Ramos (cell line): ENCODE measurements around the gene DOCK4.

Source experiments
- in situ Hi-C: fragments of 300-500 bp; cut with MboI; formaldehyde crosslinking; loops from one replicate; pipeline ENCODE4 v1.14.3; 2022; ENCODE audit warnings: low sequenced_read_pairs; ENCODE audit not compliant: unreplicated experiment

Gene DOCK4

DNA sequence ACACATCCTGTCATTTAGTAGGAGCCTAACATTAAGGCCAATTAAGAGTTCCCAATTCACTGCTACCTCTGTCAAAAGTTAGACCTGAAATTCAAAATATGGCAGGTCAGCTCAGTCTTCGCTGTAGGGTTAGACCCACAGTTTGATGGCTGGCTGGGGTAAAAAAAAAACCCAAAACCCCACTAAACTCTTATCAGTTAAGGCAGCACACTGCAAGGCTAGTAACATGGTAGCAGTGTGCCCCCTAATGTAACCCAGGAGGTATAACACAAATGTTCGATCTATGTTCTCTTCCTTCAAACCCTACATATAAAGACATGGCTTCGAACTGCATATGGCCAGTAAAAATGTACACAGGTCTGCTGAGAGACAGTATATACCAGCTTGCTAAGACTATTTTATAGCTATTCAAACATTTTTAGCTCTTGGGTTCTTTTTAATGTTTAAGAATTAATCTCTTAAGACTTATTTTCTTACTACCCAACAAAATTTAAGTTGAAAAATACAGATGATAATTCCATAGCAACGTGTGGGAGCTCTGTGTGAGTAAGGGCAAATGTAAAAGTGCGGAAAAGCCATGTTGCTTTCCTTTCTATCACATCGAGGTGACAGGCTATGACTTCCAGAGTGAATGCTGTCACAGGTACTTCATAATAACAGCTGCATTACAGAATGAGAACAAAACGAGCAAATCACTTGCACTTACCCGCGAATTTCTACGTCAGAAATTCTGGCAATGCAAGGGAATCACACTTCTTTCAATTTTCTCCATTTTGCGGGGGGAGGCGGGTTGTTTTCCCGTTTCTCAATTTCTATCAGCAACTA lies 475.5 kb downstream of the DOCK4 start:
- in situ Hi-C loops, result loop anchor here (10.0 kb wide), 1 partner anchor 636 kb away; the partner anchor contains the start of gene LRRN3

DNA sequence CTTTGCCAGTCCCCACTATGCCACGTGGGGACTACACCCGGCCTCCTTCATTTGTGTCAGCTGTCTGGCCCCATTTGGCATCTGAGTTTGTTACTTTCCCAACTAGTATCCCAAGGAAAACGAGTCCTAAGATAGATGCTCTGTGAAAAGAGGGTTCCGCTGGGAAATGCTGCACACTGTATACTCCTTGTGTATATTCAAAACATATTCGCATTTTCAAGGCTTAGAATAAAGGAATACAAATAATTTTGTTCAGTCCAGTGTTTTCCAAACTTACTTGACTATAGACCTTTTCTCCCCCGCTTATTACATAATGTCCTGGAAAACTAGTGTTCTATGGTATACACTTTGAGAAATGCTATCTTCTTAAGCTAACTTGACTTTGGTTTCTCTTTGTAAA lies 476.1 kb downstream of the DOCK4 start:
- in situ Hi-C loops, result loop anchor here (10.0 kb wide), 1 partner anchor 635 kb away; the partner anchor contains the start of gene LRRN3

DNA sequence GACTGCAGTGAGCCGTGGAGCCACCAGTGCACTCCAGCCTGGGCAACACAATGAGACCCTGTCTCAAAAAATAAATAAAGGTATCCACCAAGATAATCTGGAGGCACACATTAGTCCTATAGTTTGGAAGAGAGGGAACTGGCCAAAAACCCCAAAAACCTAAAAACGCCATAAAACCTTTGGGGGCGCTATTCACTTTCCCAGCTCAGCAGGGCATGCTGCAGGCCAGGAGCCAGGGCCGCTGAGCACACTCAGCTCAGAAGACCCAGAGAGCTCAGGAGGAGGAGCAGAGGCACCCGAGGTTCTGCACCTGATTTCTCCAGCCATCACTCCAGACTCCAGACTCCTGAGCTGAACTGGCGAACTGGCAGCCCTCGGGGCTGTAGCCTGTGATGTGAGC lies 476.7 kb downstream of the DOCK4 start:
- in situ Hi-C loops, result no loop called here

DNA sequence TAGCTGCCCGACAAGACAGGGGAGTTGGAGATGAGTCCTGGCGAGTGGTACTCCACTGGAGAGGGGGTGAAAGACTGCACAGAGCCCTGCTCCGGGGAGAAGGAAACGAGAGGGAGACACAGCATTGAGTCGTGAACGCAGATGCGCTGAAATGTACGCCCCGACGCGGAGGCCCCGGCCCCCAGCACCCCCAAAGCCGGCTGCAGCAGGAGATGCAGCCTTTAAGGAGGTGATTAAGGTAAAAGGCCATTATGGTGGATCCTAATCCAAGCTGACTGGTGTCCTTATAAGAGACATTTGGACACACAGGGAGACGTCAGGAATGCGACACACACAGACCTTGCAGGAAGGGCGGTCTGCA lies 477.6 kb downstream of the DOCK4 start:
- in situ Hi-C loops, result no loop called here

DNA sequence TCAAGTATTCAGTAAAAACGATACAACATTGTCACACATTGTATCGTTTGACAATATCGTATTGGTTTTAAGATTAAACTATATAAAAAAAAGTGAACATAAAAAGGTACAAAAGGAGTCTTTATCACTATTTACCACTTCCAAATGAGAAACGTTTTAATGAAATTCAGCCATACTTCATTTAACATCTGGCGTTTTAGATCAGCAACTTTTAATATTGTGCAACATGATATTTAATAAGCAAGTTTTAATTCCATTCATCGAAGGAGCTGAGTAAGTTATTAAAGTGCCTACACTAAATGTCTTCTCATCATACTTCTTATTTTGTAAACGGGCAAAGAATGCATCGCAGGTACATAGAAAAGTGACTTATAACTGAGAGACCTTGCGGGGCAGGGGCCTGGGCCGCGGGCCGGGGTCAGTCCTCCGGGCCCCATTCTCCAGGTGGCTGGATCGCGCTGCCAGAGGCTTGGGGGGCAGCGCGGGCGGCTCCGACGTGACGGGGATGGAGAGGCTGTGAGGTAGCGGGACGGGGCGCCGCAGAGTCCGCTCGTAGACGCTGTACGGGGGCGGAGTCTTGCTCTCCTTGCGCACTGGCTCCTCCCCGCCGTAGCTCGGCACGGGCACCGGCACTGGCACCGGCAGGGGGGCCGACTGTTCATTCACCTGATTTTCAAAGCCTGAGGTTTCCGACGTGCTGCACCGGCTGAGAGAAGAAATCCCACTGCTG lies 478.1 kb downstream of the DOCK4 start:
- in situ Hi-C loops, result no loop called here

DNA sequence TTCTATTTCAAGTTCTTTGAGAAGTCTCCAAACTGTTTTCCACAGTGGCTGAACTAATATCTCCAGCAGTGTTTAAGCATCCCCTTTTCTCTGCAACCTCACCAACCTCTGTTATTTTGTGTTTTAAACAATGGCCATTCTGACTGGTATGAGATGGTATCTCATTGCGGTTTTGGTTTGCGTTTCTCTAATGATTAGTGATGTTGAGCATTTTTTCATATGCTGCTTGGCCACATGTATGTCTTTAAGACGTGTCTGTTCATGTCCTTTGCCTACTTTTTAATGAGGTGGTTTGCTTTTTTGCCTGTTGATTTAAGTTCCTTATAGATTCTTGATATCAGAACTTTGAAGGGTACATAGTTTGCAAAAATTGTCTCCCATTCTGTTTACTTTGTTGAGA lies 487.3 kb downstream of the DOCK4 start:
- in situ Hi-C loops, result no loop called here

DNA sequence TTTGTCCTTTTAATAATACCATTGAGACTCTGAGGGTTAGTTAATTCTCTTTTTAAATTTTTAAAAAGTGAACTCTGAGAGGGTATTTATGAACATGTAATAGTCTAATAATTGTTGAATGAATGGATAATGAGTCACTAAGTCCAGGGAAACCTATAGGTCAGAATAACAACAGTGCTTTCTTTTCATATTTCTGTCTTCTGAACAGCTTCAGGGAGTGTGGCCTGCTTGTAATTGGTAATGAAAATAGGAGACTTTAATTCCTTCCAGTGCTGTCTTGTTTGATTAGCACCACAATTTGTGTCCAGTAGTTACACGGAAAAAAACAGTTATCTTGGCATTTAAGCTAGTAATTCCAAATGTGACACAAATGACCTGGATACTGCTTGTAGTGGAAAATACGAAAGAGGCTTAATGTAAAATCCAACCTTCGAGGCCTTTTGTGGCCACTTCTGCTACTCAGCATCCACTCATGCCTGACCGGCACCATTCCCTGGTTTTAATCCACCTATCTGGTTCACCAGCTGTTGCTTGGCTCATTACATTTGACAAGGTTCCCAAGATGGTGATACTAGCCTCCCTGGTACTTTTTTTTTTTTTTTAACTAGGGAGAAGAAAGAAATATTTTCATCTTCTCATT lies 494.7 kb downstream of the DOCK4 start:
- in situ Hi-C loops, result no loop called here

DNA sequence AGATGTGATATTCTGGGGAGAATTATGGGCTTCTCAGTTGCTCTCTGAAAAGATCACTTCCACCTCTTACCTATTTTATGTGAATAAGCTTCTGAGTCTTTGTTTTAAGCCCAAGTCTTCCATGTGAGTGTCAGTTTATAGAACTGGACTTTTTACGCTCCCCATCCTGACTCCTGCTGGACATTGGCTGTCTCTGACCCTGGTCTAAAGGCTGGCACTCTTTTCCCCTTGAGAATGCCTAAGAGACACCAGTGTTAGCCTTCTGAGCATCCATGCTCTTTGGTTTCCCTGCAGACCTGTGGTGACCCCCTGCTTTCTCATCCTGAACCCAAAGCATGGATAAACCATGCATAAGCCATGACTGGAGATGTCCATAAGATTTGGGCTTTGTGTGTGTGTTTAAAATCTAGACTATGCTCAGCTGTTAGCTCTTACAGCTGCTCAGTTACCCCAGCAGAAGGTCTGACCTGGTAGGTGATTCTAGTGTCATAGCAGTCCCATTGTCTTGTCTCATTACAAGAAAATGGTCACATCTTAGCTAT lies 495.3 kb downstream of the DOCK4 start:
- in situ Hi-C loops, result no loop called here

DNA sequence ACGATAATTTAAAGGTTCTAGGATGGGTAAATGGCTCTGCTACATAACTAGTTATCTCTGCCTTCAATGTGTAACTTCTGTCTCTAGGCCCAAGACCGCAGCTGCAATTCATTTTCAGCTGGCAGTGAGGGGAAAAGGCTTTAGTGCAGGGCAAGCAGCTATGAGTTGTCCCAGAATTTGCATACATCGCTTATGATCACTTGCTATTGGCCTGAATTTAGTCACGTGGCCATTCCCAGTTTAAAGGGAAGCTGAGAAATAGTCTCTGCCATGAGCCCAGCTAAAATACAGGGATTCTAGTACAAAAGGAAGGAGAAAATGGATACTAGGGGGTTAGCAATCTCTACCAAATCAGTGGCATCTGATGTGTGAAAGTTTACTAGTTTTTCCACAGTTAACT lies 498.1 kb downstream of the DOCK4 start:
- in situ Hi-C loops, result no loop called here

DNA sequence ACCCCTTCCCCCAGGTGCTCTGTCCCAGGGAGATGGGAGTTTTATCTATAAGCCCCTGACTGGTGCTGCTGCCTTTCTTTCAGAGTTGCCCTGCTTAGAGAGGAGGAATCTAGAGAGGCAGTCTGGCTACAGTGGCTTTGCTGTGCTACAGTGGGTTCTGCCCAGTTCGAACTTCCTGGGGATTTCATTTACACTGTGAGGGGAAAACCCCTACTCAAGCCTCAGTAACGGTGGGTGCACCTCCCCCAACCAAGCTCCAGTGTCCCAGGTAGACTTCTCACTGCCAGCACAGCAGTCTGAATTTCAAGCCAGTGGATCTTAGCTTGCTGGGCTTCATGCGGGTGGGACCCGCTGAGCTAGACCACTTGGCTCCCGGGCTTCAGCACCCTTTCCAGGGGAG lies 500.4 kb downstream of the DOCK4 start:
- in situ Hi-C loops, result no loop called here

DNA sequence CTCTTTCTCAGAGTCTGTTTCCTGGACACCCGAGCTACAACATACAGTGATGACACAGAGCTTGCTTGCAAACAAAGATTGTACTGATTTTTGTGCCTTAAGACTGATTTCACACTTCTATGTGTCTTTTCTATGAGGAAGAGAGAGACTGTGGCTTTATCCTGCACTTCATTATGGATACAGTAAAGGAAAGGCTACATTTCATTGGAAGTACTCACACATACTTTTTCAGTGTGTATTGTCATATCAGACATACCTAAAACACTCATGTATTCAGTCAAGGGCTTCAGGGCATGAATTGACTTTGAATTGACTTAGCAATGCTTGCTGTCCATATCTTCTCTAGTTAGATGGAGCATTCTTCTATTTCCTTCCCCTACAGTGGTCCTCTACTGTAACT lies 508.4 kb downstream of the DOCK4 start:
- in situ Hi-C loops, result no loop called here

DNA sequence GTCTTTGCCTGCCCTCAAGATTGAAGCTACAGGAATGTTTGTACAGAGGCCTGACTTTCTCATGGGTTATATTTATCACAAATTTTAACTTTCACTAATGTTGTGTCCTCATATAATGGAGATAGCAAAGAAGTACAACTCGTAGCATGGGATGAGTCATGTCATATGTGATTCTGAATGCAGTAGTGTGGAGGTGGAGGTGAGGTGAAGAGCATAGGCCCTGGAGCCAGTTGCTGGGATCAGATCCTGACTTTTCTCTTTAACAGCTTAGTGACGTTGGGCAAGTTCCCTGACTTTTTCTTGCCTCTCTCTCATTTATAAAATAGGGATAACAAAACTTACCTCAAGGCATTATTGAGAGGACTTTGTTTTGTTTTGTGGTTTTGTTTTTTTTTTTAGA lies 511.8 kb downstream of the DOCK4 start:
- in situ Hi-C loops, result no loop called here

DNA sequence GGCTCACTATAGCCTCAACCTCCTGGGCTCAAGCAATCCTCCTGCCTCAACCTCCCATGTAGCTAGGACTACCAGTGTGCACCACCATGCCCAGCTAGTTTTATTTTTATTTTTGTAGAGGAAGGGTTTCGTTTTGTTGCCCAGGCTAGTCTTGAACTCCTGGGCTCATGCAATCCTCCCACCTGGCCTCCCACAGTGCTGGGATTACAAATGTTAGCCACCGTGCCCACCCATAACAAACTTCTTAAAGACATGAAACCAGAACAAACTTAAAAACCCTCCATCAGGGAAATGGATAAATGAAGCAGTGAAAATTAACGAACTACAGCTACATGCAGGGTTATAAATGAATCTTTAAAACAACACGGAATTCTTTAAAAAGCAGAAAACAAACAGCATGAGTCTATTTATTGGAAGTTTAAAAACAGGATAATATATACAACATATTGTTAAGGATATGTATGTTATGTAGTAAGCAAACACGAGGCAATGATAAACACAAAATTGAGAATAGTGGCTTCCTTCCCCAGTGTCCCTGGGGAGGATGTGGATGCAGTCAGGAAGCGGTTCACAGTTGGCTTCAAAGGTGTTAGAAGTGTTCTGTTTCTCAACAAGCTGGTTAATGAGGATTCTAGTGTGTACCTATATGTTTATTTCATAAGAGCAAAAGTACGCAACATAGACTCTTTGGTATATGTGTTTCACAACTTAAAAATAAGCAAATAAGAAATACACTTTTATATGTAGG lies 515.7 kb downstream of the DOCK4 start:
- in situ Hi-C loops, result no loop called here

DNA sequence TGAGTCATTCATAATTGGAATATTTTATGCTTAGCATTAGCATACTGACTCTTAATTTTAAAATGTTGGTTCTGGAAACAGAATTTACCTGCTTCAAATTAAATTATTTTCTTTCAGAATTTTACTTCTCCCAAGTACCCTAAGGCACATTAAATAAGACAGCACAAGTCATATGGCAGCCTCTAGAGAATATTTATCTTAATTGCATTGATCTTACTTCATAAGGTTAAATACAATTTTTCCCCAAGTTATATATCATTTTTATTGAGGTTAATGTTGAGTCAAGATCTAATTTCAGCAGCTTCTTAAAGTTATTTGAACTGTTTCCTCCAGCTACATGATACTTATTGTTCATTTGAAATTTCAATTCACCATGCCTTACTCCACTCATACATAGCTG lies 520.9 kb downstream of the DOCK4 start:
- in situ Hi-C loops, result no loop called here

DNA sequence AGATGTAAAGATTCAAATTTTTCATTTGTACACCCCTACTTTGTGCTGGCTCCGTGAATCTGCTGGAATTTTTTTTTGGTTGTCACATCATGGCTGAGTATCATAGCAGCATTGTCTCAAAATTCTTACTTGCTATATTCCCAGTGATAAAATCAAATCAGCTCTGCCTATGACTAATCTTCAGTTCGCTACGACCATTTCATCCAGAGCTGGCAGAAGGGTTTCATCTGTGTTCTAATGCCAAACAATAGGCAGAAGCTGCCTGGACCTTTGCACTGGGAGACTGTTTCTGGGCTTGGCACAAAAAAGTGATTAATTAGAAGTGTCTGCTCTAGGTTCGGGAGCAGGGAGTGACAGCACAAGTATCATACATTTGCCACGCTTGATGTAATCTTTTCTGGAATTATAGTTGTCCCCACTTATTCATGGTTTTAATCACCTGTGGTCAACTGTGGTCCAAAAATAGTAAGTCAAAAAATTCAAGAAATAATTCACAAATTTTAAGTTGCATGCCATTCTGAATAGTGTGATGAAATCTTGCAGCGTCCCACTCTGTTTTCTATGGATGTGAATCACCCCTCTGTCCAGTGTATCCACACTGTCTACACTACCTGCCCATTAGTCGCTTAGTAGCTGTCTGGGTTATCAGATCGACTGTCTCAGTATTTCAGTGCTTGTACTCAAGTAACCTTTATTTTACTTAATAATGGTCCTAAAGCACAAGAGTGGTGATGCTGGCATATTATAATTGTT lies 523.4 kb downstream of the DOCK4 start:
- in situ Hi-C loops, result no loop called here

DNA sequence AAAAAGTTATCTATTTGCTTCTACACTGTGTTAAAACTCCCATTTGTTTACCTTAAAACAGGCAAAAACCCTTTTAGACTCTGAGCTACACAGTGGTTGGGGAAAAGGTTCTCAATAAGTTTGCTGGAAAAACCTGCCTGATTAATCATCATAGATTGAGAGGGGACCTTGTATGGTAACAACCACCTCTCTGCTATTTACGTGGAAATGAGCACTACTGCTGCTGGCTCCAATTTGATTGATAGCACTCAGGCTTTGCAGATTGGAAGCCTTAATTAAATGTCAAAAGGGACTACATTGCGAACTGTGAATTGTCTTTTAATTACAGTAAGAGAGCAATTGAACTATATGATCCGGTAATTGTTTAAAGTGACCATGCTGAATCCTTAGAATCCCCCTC lies 525.0 kb downstream of the DOCK4 start:
- in situ Hi-C loops, result no loop called here

DNA sequence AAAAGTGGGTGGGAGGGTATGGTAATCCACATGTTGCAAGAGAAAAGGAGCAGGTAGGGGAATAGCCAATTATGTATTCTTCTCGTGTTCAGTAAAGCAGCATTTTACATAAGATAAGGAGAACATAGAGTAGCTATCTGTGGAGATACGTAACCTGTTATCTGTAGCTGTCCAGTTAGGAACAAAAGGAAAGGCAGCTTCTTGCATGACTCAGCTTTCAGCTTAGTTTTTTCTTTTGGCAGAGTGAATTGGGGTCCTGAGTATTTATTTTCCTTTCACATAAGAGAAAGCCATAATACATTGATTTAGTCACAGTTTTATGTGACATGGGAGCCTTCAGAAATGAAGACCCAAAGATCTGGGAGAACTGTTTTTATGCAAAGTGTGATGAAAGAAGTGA lies 527.2 kb downstream of the DOCK4 start:
- in situ Hi-C loops, result no loop called here

DNA sequence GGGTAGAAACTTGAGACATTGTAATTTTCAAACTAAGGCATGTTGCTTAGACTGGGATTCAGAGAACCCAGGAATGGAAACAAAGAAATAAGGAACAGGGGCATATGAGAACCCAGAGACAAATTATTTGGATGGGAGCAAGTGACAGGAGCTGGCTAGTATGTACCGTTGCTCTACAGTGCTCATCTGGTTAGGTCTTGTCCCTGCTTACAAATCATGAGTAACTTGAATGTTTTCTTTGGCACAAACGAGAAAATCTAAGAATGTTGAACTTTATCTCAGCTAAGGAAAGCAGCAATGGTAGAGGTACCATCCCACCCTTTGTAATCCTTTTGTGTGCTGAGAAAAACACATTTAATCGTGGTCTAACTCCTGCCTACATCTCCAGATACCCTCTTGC lies 527.9 kb downstream of the DOCK4 start:
- in situ Hi-C loops, result no loop called here

DNA sequence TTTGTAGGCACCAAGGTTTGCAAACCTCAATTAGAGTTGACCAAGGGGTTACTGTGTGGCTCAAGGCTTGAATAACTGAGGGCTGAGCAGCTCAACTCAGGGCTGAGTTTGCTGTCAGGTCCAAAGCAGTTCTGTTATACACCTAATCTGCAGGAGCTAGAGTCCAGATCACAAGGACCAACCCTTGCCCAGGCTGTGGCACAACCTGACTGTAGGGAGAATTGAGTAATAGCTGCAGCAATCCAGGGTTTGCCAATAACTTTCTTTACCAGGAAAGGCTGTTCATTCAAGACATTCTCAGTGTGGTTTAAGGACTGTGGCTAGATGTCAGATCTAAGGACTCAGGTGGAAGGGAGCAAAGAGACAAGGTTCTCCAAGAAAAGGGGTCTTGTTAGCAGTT lies 528.4 kb downstream of the DOCK4 start:
- in situ Hi-C loops, result no loop called here

DNA sequence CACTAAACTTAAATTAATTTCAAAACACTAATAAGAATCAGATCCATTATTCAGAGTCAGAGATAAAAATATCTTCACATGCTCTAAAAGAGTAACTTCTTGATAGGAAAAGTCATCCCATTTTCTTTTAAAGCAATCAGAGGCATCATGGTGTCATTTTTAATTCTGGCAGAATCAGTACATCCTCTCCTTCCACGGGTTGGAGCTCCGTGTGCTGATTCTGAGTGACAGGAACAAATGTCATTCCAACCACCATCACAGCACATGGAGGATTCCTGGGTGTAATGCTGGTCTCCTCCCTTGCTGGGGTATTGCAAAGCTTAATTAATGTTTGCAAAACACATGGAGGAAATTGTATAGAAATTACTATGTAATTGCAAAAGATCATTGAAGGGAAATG lies 529.4 kb downstream of the DOCK4 start:
- in situ Hi-C loops, result no loop called here
